Parathyroid adenoma (tissue), 2 donors: ENCODE measurements around the gene CCDC97.

Experiments
- H2AFZ ChIP-seq: fragments of 300-600 bp; sonication (generic); one replicate; pipeline ENCODE4 v1.7.0; 2017; ENCODE audit warnings: antibody characterized with exemption, mild to moderate bottlenecking
- H3K27ac ChIP-seq: fragments of 300-600 bp; sonication (generic); one replicate; pipeline ENCODE4 v1.7.0; 2017
- H3K27me3 ChIP-seq: fragments of 300-600 bp; sonication (generic); one replicate; pipeline ENCODE4 v1.7.0; 2017; ENCODE audit warnings: low read length; ENCODE audit not compliant: control insufficient read depth, insufficient read depth
- H3K36me3 ChIP-seq: fragments of 300-600 bp; sonication (generic); one replicate; pipeline ENCODE4 v1.7.0; 2017; ENCODE audit warnings: low read length; ENCODE audit not compliant: control insufficient read depth, insufficient read depth
- H3K4me1 ChIP-seq: fragments of 300-600 bp; sonication (generic); one replicate; pipeline ENCODE4 v1.7.0; 2017; ENCODE audit warnings: control low read depth
- H3K4me2 ChIP-seq: fragments of 300-600 bp; sonication (generic); one replicate; pipeline ENCODE4 v1.7.0; 2017; ENCODE audit warnings: low read length
- H3K4me3 ChIP-seq: fragments of 300-600 bp; sonication (generic); one replicate; pipeline ENCODE4 v1.7.0; 2017; ENCODE audit warnings: low read depth, low read length
- H3K79me2 ChIP-seq: fragments of 300-600 bp; sonication (generic); one replicate; pipeline ENCODE4 v1.7.0; 2017; ENCODE audit warnings: control low read depth
- H3K9ac ChIP-seq: fragments of 300-600 bp; sonication (generic); one replicate; pipeline ENCODE4 v1.7.0; 2017; ENCODE audit warnings: mild to moderate bottlenecking
- H3K9me3 ChIP-seq: fragments of 300-600 bp; sonication (generic); one replicate; pipeline ENCODE4 v1.7.0; 2017; ENCODE audit warnings: low read length; ENCODE audit not compliant: control insufficient read depth
- CTCF ChIP-seq: fragments of 300-600 bp; sonication (generic); IDR thresholded peaks from one replicate; pipeline ENCODE4 v1.7.0; 2017; ENCODE audit warnings: antibody characterized with exemption, mild to moderate bottlenecking
- donor health status: primary hyperparathyroidism.

The CCDC97 gene

GRCh38 chr19:41311613-41312012, 1.6 kb downstream of the CCDC97 start:
- Histone ChIP-seq H3K9me3 (no peaks in the 10 kb centered on the region), H3K79me2 (peaks cover 25% of the 10 kb centered on the region), H3K9ac (no peak overlapping the region), H2AFZ (no peak overlapping the region), H3K4me1 (peaks cover 8% of the 10 kb centered on the region), H3K4me3 (no peak overlapping the region), H3K36me3 (no peaks in the 10 kb centered on the region), H3K4me2 (no peak overlapping the region), H3K27me3 (no peaks in the 10 kb centered on the region), H3K27ac (no peak overlapping the region)
- no peak for TF ChIP-seq CTCF

GRCh38 chr19:41316306-41316920, 6.4 kb downstream of the CCDC97 start:
- no peaks in the 10 kb centered on the region for H3K27me3 ChIP-seq
- TF ChIP-seq CTCF = no peak

DNA sequence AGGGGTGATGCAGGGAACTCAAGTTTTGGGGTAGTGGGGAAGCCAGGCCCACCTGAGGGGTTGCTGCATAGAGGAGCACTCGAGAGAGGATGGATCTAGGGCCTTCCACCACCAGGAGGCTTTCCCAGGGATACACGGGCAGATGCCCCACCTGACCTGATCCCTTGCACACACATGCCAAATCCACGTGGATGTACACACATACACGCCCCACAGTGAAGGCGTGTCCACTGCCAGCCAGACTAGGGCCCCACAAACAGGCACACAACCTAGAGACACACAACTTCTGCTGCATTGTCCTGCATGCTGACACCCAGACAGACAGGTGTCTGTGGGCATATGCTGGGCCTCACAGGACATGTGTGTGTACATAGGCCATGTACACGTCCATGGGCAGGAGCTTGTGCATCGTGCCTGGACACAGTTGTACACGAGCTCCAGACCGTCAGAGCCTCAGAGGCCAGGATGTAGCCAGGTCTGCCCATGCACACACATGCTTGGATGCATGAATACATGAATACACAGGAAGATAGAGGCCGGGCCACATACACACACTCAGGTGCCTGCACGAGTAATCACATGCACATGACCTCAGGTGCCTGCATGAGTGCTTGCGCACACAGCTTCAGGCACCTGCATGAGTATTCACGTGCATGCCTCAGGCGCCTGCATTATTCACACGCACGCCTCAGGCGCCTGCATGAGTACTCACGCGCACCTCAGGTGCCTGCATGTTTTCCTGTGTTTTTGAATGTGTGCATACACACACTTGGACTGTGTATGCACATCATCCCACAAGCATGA, 8.9 kb downstream of the CCDC97 start:
- H3K4me1 ChIP-seq = no peaks in the 10 kb centered on the region
- no peak overlapping the region for H3K27ac ChIP-seq
- no peaks in the 10 kb centered on the region for H3K27me3 ChIP-seq
- H2AFZ ChIP-seq = no peak overlapping the region
- H3K79me2 ChIP-seq = peaks cover 6% of the 10 kb centered on the region
- H3K9me3 ChIP-seq = no peaks in the 10 kb centered on the region
- no peak for TF ChIP-seq CTCF
- H3K4me3 ChIP-seq = no peak overlapping the region
- H3K4me2 ChIP-seq = no peak overlapping the region
- no peak overlapping the region for H3K9ac ChIP-seq
- H3K36me3 ChIP-seq = no peaks in the 10 kb centered on the region

More at GRCh38 chr19:41316306-41316920, 6.4 kb downstream of the CCDC97 start:
- Histone ChIP-seq H3K4me3 (no peak overlapping the region), H3K27ac (no peak overlapping the region), H3K4me1 (no peaks in the 10 kb centered on the region), H3K9ac (no peak overlapping the region), H3K36me3 (no peaks in the 10 kb centered on the region), H3K79me2 (peaks cover 22% of the 10 kb centered on the region), H3K9me3 (no peaks in the 10 kb centered on the region), H2AFZ (no peak overlapping the region), H3K4me2 (no peak overlapping the region)

GRCh38 chr19:41319500-41320184, 9.7 kb downstream of the CCDC97 start:
- Histone ChIP-seq H2AFZ (no peak overlapping the region), H3K36me3 (no peaks in the 10 kb centered on the region), H3K4me2 (no peak overlapping the region), H3K27me3 (no peaks in the 10 kb centered on the region), H3K79me2 (peaks cover under 1% of the 10 kb centered on the region), H3K4me1 (peaks cover 3% of the 10 kb centered on the region), H3K9ac (no peak overlapping the region), H3K27ac (no peak overlapping the region), H3K4me3 (no peak overlapping the region), H3K9me3 (no peaks in the 10 kb centered on the region)
- TF ChIP-seq CTCF = no peak
